HL-60 (cell line): Measurements from ENCODE around the gene MDFIC.

Experiments
- CTCF ChIP-seq: IDR thresholded peaks from one replicate; pipeline ENCODE4 v1.5.1; 2011; ENCODE audit warnings: low read length, control low read depth, inconsistent platforms; ENCODE audit not compliant: insufficient read depth
- GABPA ChIP-seq: IDR thresholded peaks from 2 replicates; pipeline ENCODE4 v1.6.1; 2012; ENCODE audit warnings: low read depth
- POLR2AphosphoS5 ChIP-seq: IDR thresholded peaks from 2 replicates; pipeline ENCODE4 v1.6.1; 2012; ENCODE audit warnings: low read depth
- REST ChIP-seq: IDR thresholded peaks from 2 replicates; pipeline ENCODE4 v1.6.1; 2012; ENCODE audit warnings: low read depth; ENCODE audit not compliant: insufficient replicate concordance

DNA sequence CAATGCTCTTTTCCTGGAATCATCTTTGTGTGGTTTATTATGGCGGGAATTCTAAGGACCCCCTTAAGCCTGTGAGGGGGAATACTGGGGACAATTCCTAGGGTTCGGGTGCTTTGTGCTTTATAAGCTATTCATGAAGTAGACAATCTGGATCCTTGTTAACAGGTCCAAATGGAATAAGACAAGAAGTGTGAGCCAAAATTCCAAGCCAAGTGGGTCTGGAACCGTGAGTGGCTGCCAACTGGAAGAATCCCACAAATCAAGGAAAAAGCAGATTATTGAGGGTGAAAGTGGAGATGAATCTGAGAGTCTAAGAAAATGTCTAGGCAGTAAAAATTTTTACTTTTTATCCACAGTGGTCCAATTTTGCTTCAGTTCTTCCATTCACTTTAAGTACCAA lies 136.8 kb downstream of the MDFIC start:
- no peak for TF ChIP-seq CTCF
- TF ChIP-seq POLR2AphosphoS5 = no peak
- no peak for TF ChIP-seq REST
- no peak for TF ChIP-seq GABPA
